Erythroblast (primary cell): ENCODE data around the gene BBS9.

Experiments used
- GATA1 ChIP-seq: IDR thresholded peaks from 2 replicates; pipeline ENCODE4 v1.6.1; 2011; ENCODE audit warnings: low read depth, mild to moderate bottlenecking, control low read depth, low read length, moderate library complexity
- POLR2A ChIP-seq: IDR thresholded peaks from 2 replicates; pipeline ENCODE4 v1.6.1; 2011; ENCODE audit warnings: mild to moderate bottlenecking, low read length

- TF ChIP-seq POLR2A (no peak), GATA1 (no peak)
These were observed 820 bp downstream of the BBS9 start for GRCh38 chr7:33130184-33130583.
